Epithelial cell of proximal tubule (primary cell): ENCODE measurements around the gene RBM47. TPM values are rescaled to one million over a fixed set of nuclear protein-coding genes. Genes with fewer than 3 reads are reported as not detected.

Experiments used
- DNase-seq: peaks from one replicate; pipeline ENCODE4 v3.0.0-alpha.2; 2011; ENCODE audit warnings: low read depth
- H3K4me3 ChIP-seq: 2 replicates; pipeline ENCODE4 v1.5.1; 2011; ENCODE audit warnings: low read depth, mild to moderate bottlenecking, low read length
- total RNA-seq: library from RNA; depleted of rRNA; stranded (reverse); fragments of >200 nt; gene quantifications from 2 replicates; pipeline ENCODE4 v1.2.3, GENCODE V29; 2015
- TF ChIP-seq, protein P1 (sequence below): conservative IDR thresholded peaks from 2 replicates; pipeline ENCODE4 v1.5.1; 2012; ENCODE audit warnings: low read depth, mild to moderate bottlenecking, low read length

Gene RBM47
- total RNA-seq, 1 donor from 2014 or later, result 42.9 TPM

DNA sequence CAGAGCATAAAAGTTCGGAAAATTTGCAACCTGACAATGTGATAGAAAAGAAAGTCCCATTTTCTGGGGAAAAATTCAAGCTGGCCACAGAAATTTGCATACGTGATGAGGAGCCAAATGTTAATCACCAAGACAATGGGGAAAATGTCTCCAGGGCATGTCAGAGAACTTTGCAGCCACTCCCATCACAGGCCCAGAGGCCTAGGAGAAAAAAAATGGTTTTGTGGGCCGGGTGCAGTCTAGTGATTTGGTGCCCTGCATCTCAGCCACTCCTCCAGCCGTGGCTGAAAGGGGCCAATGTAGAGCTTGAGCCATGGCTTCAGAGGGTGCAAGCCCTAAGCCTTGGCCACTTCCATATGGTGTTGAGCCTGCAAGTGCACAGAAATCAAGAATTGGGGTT, 223.3 kb downstream of the RBM47 start:
- H3K4me3 ChIP-seq, result no peak overlapping the region
- TF ChIP-seq, protein P1, sequence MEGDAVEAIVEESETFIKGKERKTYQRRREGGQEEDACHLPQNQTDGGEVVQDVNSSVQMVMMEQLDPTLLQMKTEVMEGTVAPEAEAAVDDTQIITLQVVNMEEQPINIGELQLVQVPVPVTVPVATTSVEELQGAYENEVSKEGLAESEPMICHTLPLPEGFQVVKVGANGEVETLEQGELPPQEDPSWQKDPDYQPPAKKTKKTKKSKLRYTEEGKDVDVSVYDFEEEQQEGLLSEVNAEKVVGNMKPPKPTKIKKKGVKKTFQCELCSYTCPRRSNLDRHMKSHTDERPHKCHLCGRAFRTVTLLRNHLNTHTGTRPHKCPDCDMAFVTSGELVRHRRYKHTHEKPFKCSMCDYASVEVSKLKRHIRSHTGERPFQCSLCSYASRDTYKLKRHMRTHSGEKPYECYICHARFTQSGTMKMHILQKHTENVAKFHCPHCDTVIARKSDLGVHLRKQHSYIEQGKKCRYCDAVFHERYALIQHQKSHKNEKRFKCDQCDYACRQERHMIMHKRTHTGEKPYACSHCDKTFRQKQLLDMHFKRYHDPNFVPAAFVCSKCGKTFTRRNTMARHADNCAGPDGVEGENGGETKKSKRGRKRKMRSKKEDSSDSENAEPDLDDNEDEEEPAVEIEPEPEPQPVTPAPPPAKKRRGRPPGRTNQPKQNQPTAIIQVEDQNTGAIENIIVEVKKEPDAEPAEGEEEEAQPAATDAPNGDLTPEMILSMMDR, result no peak
- no peak for DNase-seq

DNA sequence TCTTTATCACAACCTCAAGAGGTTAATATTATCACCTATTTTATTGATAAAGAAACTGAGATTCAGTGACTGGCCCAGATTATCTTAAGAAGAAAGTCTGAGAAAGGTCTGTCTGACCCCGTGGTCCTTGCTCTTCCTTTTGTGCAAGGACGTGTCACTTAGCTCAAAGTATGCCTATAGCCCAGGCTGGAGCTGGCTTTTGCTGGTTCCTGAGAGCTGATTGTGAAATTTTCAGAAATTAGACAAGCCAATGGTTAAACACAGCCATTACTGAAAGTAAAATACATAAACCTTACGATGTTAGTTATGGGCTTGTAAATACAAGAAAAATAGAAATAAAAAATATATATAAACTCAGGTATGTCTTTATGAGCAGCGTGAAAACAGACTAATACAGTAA, 224.5 kb downstream of the RBM47 start:
- TF ChIP-seq, protein P1, result no peak
- no peak for DNase-seq
- H3K4me3 ChIP-seq, result no peak overlapping the region

GRCh38 chr4:40403081-40403480, 226.6 kb downstream of the RBM47 start:
- DNase-seq, result no peak
- TF ChIP-seq, protein P1, result no peak
- H3K4me3 ChIP-seq, result no peak overlapping the region

- no peak overlapping the region for H3K4me3 ChIP-seq
- no peak for DNase-seq
- TF ChIP-seq, protein P1, result no peak
Measured at GRCh38 chr4:40402556-40402955, 227.1 kb downstream of the RBM47 start.

DNA sequence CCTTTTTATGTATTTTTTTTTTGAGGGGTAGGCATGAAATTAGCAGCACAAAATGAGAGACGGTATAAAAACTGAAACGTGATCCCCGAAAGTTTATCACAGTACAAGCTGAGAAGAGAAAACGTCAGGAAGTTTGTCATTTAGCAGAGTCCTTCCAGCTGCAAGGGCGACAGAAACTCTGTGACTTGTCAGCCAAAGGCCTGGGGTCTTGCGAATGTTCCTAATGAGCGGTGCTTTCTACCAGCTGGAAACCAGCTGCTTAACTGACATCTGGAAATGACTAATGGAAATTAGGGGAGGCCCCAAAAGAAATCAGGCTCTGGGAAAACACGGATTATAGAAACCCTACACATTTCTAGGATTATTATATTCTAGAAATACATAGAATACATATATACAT, 228.0 kb downstream of the RBM47 start:
- H3K4me3 ChIP-seq, result no peak overlapping the region
- DNase-seq, result no peak
- TF ChIP-seq, protein P1, result no peak

DNA sequence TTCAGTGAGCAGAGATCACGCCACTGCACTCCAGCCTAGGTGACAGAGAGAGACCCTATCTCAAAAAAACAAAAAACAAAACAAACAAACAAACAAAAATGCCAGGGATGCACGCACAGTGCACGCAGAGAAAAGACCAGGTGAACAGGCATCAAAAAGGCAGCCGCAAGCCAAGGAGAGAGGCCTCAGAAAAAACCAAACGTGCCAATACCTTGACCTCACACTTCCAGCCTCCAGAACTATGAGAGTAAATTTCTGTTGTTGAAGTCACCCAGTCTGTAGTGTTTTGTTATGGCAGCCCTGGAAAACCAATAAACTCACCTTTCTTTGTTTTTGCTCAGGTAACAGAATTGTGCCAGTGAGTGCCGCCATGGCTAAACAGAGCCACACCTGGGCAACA, 228.6 kb downstream of the RBM47 start:
- no peak overlapping the region for H3K4me3 ChIP-seq
- TF ChIP-seq, protein P1, result no peak
- no peak for DNase-seq

DNA sequence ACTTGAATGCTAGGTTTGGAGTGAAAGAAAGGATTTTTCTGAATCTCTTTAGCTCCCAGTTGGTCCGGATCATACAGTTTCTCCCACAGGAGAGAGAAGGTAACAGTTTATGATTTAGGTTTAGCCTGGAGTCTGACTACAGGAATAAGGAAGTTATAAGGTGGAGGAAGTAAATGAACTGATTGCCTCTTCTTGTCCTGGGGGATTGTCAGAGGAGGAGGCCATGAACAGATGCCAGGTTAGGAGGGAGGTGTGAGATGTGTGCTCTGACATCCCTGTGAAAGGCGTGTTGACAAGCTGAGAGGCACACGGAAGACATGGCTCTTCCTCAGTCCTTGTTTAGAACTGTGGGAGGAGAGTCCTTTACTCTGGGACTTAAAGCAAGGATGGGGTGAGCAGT, 230.1 kb downstream of the RBM47 start:
- H3K4me3 ChIP-seq, result no peak overlapping the region
- TF ChIP-seq, protein P1, result no peak
- DNase-seq, result no peak
